GM18909 (cell line): ENCODE results near the gene CNNM4.
"Not testable (repeated sequence)": the region's sequence is repeated elsewhere in the genome, so short reads cannot be mapped to it uniquely, and the experiment has no call there.

ENCODE experiments used
- ATAC-seq: cut with Tn5 transposase; IDR thresholded peaks from one replicate; pipeline ENCODE4 v1.9.1; 2021; ENCODE audit warnings: mild to moderate bottlenecking; ENCODE audit not compliant: unreplicated experiment, poor library complexity

Gene CNNM4

DNA sequence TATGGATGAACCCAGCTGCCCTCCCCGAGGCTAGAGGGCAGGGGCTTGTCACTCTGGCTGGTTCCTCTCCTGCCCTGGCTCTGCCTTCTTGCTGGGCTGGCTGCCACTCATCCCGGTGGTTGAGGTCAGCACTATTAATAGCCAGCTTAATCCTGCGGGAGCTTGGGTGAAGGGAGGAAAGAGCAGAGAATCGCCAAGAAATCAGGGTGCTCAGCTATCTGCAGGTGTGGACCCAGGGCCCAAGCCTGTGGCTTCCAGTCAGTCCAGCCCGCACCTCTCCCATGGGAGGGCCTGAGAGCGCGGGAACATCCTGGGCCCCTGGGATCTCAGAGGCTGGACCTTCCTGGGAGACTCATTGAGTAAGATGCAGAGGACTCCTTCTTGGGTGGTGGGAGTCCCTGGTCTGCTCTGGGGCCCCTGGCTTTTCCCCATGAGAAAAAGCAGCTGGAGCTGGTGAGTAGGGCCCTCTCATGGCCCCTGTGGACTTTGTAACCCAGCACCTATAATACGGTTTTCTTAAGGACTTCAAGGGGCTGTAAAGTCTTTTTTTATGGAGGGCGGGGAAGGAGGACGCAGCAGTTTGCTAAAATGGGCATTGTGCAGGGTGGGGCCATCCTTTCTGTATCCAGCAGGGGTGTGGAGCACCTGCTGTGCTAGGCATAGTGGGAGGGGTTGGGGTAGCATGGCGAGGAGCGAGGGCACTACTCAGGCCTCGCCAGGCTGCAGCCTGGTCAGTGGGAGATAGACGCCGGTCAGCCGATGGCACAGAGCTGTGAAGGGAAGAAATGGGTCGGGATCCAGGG lies 27.9 kb downstream of the CNNM4 start:
- no peak for ATAC-seq

DNA sequence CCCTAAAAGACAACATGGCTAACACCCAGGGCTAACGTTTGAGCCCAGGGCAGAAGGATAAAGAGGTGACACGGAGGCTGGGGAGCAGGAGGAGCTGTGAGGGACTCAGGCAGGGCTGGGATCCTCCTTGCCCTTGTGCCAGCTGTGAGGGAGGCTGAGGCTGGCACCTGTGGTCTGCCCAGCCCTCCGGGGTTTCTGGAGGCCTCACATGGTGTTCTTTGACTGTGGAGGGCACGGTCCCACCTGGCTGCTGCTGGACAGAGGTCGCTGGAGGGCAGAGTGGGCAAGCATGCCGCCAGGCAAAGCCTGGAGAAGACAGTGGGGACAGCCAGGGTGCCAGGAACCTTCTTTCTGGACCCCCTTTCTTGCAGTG lies 28.5 kb downstream of the CNNM4 start:
- ATAC-seq: no peak

DNA sequence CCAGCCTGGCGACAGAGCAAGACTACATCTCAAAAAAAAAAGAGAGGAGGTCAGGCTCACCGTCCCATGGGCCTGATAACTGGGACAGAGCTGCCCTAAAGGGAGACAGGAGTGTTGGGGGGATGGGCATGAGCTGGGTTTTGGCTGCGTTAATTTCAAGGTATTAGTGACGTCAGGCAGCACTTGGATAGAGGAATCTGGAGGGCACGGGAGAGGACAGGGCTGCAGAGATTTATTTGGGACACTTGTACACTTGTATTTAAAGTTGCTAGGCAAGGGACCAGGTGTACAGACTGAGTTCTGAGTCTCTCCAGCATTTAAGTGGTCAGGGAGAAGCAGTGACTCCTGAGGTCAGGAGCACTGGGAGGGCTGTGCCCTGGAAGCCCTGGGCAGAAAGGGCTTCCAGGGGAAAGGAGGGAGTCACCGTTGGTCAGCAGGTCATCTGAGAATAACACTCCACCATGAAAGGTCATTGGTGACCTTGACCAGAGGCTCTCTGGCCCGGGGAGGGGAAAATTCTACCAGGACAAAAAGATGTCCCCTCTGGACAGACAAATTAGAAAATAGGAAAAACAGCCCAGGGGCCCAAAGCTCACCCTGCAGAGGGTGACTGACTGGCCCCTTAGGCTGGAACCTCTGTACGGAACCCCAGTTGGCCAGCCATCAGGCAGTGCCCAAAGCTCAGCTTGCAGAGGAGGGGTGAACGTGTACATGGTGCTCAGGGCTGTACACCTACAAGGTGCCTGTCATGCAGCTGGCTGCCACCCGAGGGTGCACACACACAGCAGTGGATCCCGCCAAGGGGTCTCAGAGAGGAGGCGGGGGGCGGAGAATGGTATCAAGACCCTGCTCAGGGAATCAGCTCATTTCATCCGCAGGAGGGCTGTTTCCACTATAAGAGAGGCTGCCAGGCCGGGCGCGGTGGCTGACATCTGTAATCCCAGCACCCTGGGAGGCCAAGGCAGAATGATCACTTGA lies 32.4 kb downstream of the CNNM4 start:
- ATAC-seq: no peak

DNA sequence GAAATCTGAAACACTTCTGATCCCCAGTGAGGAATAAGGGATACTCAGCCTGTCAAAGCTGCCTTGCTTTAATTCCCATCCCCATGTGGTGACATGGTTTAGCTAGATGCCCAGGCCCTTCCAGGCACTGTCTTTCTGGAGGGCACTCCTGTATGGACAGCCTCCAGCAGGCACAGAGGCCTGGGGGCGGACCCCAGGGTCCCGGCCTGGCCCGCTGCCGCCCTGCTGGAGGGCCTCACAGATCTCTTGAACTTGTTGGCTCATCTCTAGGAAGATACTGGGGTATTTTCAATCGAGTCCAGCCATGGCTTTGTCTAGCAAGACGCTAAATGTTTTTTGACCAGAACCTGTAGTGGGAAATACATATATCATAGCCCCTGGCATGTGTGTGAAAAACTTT lies 34.4 kb downstream of the CNNM4 start:
- ATAC-seq: no peak

DNA sequence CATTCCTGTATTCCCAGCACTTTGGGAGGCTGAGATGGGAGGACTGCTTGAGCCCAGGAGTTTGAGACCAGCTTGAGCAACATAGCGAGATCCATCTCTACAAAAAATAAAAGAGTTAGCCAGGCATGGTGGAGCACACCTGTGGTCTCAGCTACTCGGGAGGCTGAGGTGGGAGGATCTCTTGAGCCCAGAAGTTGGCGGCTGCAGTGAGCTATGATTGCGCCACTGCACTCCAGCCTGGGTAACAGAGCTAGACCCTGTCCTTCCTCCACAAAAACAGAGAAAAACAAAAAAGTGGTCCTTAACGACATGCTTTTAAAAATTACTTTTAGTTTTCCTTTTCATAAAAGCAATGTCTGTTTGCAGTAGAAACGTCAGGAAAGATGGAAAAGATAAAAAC lies 35.8 kb downstream of the CNNM4 start:
- ATAC-seq: not testable (repeated sequence)

DNA sequence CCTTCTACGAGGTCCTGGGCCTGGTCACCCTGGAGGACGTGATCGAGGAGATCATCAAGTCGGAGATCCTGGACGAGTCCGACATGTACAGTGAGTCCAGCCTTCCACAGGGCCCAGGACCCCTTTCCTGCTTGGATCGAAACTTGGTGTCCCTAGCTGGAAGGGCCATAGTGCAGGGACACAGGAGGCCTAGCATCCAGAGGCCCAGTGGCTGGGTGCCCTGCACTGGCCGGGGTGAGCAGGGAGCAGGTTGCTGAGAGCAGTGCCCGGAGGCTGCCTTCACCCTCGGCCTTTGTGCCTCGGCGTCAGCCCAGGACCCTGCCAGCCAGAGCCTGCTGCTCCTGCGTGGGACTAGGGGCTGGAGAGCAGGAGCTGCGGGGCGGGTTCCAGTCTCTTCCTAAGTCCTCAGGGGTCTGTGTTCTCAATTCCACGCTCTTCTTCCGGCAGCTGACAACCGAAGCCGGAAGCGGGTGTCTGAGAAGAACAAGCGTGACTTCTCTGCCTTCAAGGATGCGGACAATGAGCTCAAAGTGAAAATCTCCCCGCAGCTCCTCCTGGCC lies 36.4 kb downstream of the CNNM4 start:
- no peak for ATAC-seq

DNA sequence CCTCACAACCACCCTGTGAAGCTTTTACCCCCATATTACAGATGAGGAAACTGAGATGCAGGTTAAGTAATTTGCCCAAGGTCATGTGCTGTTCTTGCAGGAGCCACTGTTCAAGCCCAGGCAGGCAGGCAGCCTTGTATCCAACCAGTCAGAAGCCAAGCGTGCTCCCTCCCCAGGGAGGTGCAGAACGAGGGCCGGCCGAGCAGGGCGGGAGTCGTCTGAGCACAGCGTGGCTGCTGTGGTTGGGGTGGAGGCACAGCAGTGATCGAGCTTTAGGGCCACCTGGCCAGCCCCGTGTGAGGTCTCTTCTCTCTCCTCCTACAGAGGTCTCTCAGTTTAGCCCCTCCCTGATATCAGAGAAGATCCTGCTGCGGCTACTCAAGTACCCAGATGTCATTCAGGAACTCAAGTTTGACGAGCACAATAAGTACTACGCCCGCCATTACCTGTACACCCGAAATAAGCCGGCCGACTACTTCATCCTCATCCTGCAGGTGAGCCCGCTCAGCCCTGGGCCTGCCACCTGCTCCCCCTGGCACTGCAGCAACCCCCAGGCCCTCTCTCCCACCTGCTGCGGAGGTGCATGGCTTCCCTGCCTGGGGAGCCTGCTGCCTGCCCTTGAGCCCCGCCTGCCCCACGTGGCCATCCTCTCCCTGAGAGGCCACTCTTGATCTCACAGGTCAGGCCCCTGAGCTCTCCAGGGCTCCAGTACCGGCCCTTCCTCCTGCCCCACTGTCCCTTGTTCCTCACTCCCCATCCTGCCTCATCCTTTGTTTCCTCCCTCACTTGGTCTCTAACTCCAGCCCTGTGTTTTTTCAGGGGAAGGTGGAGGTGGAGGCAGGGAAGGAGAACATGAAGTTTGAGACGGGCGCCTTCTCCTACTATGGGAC lies 38.3 kb downstream of the CNNM4 start:
- no peak for ATAC-seq

DNA sequence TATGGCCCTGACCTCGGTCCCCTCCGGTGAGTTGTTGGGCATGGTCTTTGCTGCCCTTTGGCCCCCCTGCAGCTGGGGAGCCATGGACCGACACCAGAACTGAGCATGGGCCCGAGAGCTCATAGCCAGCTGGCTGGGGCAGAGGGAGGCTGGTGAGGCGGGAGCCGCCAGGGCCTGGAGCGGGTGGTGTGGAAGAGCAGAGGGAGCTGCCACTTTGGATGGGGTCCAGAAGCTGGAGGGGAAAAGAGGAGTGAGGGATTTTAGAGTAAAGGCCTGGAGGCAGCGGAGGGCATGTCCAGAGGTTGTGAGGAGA lies 38.9 kb downstream of the CNNM4 start:
- no peak for ATAC-seq

DNA sequence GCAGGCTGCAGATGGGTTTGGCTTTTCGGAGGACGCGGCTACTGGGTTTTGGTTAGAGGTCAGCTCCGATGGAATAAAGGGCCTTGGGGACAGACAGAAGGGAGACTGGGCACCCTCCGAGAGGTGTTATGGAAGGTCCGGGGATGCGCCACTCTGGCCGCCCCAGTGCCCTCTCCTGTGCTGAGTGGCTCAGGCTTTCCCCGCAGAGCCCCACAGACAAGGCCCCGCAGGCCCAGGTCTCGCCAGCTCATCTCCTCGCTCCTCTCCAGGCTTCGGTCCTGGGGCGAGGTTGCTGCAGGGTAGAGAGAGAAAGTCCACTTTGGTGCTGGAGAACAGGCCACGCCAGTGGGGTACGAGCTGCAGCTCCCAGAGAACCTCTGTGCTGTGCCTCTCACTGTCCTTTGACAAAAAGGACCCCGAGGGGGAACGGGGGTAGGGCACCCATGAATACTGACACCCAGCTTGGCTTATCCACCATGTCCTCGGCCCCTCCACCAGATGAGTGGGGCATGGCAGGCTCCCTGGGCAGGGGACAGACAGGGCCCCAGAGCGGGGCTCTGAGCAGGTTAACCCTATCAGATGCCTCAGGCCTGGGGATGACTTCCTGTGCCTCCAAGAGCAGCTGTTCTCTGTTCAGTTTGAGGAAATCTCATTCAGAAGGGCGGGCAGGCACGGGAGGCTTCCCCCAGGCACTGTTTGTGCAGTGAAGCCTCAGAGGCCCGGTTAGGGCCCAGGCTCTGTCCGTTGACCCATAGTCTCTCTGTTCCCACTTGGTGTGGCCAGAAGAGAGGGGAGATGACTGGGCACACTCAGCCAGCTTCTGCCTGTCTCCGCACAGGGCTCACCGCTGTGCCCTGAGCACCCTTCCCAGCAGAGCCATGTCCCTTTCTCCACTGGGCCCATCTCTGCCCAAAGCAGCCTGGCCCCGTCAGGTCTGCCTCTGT lies 39.6 kb downstream of the CNNM4 start:
- ATAC-seq: peak; percentile 30

DNA sequence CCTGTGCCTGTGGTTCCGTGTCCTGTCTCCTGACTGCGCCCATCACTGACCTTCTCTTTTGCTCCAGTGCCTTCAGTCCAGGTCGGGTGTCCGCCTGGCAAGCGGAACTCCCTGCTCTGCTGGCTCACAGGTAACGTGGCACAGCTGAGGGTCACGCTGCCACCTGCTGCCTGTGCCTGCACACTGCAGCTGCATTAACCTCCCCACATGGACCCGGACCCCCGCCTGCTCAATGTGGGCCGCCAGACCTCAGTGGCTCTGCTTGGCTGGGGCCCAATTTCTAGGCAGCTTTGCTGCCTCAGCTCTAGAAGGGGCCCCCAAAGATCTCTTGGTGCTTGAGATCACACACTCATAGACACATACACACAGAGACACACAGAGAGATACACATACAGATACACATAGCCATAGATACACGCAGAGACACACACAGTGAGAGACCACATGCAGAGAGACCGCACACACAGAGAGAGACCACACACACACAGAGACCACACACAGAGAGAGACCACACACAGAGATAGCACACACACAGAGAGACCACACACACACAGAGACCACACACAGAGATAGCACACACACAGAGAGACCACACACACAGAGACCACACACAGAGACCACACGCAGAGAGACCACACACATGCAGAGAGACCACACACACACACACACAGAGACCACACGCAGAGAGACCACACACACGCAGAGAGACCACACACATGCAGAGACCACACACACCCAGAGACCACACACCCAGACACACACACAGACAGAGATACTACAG lies 40.5 kb downstream of the CNNM4 start:
- ATAC-seq: peak; percentile 84

DNA sequence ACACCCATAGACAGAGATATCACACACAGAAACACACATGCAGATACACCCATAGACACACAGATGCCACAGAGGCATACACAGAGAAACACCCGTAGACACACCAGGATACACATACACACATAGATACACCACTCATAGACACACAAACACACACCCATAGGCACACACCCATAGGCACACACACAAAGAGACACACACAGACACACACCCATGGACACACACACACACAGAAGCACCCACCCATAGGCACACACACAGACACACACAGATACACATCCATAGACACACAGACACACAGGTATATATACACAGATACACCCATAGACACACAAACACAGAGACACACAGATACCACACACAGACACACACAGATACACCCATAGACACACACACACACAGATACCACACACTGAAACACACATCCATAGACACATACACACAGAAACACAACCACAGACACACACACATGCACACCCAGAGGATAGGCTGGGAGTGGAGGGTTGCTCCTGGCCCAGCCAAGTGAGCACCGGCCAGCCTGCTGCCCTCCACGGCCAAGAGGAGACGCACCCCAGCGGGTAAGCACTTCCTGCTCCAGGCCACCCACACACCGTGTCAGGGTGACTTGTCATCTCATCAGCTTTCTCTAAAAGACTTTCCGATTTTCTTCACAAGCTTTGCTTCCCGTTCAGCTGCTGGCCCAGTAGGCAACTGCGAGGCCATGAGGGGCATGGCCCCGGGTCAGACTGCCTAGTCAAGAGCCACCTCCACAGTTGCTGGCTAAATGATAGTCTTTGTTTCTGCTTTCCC lies 41.3 kb downstream of the CNNM4 start:
- no peak for ATAC-seq

DNA sequence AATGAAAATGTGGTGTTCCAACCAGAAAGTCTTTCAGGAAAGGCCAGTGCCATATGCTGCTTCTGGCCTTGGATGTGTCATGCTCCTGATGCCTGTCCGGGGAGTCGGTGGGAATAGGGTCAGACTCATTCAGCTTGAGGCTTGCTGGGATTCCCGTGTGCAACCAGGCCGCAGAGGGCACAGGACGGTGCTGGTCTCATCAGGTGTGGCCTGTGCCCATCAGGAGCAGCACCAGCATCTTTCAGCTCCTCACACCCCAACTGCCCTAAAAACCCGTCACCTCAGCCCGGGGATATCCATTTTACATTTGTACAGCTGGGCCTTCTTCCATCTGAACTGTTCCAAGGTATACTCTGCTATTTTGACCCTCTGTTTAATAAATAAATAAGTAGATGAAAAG lies 42.0 kb downstream of the CNNM4 start:
- no peak for ATAC-seq

DNA sequence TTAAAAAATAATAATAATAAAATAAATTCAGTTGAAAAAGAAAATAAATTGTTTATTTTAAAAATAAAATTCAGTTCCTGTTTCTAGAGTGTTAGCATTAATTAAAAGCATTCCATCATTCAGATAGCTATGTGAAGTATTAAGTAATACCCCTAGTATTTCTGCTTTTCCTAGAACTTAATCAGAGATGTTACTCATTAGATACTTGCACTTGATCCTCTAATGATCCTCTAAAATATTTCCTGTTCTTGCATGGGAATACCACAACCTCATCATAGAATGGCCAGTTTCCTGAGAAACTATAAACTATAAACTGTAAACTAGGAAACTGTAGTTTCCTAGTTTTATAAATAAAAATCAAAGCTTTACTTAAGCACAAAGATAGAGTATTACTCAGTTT lies 44.3 kb downstream of the CNNM4 start:
- ATAC-seq: no peak

DNA sequence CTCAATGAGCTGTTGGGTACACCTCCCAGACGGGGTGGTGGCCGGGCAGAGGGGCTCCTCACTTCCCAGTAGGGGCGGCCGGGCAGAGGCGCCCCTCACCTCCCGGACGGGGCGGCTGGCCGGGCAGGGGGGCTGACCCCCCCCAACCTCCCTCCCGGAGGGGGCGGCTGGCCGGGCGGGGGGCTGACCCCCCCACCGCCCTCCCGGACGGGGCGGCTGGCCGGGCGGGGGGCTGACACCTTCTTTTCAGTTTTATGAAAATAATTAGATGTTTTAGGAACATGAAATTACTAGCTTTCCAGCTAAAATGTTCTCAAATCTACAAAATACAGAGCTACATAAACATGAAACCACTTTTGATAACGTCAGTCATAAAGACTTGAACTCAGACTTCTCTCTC lies 45.2 kb downstream of the CNNM4 start:
- not testable (repeated sequence) for ATAC-seq

DNA sequence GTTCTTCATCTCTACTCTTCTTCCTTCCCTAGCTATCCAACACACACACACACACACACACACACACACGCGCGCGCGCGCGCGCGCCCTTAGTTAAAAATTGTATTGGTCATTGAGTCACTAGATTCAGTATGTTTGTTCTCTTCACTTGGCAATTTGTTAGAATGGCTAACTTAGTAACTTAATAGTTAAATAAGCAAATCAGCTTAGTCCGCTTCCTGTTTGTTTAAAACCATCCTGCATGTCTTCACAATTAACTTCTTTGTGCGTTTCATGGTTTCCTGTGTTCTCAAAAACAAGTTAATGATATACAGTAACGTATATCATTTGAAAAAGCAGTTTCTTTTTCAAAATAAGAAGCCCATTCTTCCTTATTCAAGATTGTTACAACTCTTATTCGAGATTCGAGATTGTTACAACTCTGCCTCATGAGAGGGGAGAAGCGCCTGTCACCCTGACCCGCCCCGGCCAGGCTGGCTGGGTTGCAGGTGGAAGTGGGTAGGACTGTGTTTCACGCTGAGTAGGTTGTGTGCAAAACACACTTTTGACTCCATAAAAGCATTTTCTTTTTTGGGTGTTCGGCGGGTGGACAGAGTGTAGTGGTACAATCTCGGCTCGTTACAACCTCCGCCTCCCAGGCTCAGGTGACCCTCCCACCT lies 45.9 kb downstream of the CNNM4 start:
- ATAC-seq: peak; percentile 50

DNA sequence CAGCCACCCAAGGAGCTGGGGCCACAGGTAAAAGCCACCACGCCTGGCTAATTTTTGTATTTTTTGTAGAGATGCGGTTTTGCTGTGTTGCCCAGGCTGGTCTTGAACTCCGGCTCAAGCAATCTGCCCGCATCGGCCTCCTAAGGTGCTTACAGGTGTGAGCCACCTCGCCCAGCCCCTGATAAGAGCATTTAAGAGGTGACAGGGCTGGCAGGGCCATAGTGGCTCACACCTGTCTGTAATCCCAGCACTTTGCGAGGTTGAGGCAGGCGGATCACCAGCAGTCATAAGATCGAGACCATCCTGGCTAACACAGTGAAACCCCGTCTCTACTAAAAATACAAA lies 46.4 kb downstream of the CNNM4 start:
- ATAC-seq: peak; percentile 1

DNA sequence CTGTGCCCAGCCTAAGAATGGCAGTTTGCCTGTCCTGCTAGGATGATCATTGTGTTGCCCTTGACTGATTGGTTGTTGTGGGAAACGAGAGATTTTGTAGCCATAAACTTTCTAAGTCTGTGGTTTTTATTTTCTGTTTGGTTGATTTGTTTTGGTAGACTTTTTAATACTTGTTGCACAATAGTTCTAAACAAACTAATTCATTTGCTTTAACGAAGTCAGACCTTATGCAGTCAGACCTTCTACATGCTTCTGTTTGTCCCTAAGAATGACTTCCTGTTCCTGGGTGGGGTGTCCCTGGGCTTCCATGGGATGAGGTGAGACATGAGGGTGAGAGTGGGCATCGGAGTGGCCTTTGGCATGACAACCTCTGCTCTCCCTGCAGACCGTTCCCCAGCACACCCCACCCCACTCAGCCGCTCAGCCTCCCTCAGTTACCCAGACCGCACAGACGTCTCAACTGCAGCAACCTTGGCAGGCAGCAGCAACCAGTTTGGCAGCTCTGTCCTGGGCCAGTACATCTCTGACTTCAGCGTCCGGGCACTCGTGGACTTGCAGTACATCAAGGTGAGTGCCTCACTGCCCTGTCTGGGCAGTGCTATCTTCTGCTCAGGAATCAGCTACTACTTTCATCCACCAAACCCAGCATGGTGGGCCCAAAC lies 47.6 kb downstream of the CNNM4 start:
- no peak for ATAC-seq
